ENCODE results near the gene CAPZB.

CAPZB gene

DNA sequence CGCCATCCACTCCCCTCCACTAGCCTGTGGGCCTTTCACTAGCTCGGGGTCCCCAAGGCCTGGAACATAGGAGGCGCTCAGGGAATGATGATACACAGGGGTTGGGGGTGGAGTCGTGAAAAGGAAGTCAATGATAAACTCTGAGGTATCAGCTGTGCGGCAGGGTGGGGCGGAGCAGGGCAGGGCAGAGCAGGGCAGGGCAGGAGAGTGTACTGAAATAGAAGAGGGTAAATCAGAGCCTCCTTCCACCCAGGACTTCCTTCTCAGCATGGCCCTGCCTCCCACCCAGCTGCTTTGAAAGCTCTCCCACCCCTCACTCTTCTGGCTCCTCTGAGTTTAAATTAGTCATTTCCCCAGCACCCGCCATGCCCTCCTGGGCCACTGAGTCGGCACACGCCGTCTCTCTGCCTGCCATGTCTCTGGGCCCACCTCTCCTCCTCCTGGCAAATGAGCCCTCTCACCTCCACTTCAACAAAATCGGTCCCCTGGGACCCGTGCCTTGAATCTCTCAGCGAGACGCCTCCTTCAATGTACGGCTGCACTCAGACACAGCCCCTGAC is 16.9 kb downstream of the CAPZB start:
- no peak for DNase-seq (ENCODE audit: low read depth)

DNA sequence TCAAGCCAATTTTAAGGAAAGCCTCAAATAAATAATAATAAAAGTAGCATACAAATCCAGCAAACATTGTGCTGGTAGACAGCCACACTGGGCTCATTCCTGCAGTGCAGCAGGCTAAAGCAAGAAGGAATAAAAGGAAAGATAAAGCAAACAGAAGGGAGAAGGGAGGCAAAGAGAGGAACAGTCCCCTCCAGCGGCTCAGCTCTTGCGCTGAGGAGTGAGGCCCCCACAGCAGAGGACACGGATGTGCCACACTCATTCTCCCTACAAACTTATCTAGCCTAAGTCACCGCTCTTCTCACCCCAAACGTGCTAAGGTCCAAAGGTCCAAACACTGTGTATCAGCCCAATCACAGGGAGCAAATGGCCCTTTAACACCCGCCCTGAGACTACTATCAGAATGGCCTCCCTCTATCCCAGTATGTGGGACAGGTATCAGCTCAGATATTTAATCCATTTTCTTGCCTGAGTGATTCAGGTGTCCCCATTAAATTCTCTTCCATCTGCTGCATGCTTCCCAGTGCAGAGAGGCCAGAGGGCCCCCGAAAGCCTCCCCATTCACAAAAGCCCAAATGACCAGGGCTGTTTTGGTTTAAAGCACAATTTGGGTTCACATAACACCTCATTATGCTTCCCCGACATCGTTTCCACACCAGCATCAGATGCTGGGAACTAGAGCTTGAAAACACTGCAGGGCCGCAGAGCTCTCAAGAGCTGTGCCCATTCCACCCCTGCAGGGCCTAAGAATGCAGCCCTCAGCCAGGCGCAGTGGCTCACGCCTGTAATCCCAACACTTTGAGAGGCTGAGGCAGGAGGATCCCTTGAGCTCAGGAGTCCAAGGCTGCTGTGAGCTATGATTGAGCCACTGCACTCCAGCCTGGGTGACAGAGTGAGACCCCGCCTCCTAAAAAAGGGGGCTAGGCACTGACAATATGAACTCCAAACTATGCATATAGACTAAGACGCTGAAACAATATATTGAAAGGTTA is 17.8 kb downstream of the CAPZB start:
- DNase-seq (ENCODE audit: low read depth), result no peak

DNA sequence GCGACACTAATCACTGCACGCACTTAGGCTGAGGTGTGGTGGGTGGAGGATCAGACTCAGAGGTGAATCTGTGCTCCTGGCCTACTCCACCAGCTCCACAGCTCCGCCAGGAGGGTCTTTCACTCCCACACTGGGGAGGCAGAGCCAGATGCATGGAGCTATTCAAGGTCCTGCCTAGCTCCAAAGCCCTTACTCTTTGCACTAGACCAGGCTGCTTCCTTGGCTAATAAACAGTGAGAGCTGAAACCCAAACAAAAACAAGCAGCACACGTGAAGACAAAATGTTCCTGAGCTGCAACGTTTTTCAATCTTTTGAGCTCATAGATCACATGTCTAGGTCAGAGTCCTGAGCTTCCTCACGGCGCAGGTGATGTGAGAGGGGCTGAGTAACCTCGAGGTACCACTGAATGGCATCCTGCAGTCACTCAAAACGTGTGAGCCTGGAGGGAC is 19.2 kb downstream of the CAPZB start:
- no peak for DNase-seq (ENCODE audit: low read depth)

GRCh38 chr1:19465650-19466049 is 19.7 kb downstream of the CAPZB start:
- no peak for DNase-seq (ENCODE audit: low read depth)

- DNase-seq (ENCODE audit: low read depth), result no peak
These were observed 20.2 kb downstream of the CAPZB start for GRCh38 chr1:19465123-19465522.

DNA sequence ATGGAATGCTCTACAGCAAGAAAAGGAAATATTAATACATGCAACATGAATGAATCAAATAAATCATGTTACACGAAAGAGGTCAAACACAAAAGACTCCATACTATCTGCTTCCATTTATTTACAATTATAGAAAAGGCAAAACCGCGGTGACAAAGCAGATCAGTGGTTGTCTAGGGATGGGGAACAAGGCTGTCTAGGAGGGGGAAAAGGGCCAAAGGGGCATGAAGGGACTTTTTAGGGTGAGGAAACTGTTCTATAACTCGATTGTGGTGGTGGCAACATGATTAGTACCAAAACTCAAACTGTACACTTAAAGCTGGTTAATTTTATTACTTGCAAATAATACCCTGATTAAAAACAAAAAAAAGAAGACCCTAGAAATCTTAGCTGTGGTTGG is 20.6 kb downstream of the CAPZB start:
- no peak for DNase-seq (ENCODE audit: low read depth)

- no peak for DNase-seq (ENCODE audit: low read depth)
These were observed 21.9 kb downstream of the CAPZB start for GRCh38 chr1:19463504-19463803.

DNA sequence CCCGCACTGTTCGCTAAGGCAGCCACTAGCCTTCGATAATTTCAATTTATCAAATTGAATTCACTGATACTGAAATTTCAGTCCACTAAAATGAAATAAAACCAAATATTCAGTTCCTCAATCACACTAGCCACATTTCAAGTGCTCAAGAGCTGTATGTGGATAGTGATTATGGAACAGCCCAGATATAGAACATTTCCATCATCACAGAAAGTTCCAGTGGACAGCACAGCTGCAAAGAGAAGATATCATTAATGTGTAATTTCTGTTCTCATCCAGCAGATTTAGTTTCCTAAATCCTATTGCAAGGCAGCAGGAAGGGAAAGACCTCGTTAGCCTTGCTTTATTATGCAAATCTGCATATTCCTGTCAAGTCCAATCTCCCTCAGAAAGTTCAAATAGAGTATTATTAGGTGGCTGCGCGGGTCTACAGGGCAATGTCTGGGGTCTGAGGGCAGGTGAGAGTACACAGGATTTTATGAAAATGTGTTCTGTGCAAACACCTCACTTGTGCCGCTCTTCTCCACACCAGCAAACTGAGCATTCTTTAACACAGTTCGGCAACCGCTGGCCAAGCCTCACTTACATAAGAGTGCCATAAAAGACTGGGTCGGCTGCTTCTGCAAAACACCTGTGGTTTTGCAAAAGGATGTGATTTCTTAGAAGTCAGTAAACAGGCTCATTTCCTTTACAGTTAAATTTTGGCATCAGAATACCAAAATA is 22.4 kb downstream of the CAPZB start:
- DNase-seq (ENCODE audit: low read depth), result no peak

- no peak for DNase-seq (ENCODE audit: low read depth)
These were observed 24.2 kb downstream of the CAPZB start for GRCh38 chr1:19461220-19461554.

DNA sequence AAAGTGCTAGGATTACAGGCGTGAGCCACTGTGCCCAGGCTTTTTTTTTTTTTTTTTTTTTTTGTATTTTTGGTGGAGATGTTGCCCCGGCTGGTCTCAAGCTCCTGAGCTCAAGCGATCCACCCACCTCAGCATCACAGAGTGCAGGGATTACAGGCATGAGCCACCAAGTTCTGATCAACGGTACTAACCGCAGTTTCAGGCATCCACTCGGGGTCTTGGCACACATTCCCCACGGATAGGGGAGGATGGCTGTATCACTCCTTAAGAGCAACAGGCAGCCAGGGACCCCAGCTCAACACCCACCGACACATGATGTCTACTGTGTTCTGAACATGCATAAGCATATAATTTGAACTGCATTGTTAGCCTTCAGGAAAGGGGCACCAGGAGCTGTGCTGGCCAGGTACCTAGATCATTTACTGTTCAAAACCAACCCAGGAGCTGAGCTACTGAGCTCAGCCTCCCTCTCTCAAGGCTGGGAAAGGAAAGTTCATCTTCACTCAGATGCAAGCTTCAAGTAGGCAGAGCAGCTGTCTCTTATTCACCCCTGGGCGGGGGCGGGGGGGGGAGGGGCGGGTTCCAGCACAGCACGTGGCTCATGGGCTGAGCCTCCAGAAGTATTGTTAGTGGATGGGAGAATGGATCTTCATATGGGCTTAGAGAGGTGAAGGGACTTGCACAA is 24.7 kb downstream of the CAPZB start:
- DNase-seq (ENCODE audit: low read depth), result no peak

GRCh38 chr1:19458815-19459417 is 26.4 kb downstream of the CAPZB start:
- no peak for DNase-seq (ENCODE audit: low read depth)

GRCh38 chr1:19457607-19458006 is 27.7 kb downstream of the CAPZB start:
- DNase-seq (ENCODE audit: low read depth), result no peak

DNA sequence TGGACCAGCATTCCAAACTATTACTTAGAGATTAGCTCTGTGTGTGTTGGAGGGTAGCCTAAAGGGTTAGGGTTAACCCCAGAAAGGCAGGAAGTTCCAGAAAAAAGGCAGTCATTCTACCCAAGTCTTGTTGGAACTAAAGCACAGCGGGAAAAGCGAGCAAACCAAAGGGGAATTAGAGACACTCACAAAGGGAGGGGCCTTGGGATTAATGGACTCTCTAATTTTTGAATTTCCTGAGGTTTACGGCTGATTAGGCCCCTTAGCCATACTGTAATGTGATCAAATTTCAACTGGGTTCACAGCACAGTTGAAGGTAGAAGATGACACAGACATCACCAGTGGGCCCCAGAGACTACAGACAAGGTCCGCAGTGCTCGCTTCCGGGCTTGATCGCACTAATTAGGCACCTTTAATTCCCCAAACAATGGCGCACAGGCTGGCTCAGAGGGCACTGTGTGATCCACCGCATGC is 28.3 kb downstream of the CAPZB start:
- DNase-seq (ENCODE audit: low read depth), result no peak

- DNase-seq (ENCODE audit: low read depth), result no peak
These were observed 30.0 kb downstream of the CAPZB start for GRCh38 chr1:19455353-19455752.

GRCh38 chr1:19454265-19455146 is 30.8 kb downstream of the CAPZB start:
- DNase-seq (ENCODE audit: low read depth), result no peak

- no peak for DNase-seq (ENCODE audit: low read depth)
These were observed 31.6 kb downstream of the CAPZB start for GRCh38 chr1:19453741-19454201.

DNA sequence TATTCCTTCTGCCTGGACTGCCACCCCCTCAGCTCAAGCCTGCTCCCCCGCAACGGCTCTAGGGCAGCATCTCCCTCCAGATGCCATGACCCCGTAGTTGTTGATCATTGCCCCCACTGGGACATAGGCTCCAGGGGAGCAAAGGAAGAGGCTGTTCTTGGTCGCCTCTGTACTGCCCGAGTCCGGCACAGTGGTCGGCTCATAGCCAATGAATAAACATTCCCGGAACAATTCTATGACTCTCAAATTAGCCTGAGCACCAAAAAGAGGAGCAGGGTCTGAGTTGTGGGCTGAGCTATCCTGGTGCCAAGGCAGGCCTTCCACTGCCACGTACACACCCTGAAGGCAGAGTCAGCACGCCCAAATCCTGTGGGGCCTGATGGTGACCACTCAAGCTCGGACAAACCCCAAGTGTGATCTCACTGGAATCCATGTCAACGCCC is 33.1 kb downstream of the CAPZB start:
- DNase-seq (ENCODE audit: low read depth), result no peak

- peak; percentile 92 for DNase-seq (ENCODE audit: low read depth)
These were observed 34.4 kb downstream of the CAPZB start for GRCh38 chr1:19450811-19451515.

- DNase-seq (ENCODE audit: low read depth), result no peak
These were observed 35.7 kb downstream of the CAPZB start for GRCh38 chr1:19449454-19450228.
